Bronchial epithelial cell (primary cell): ENCODE measurements around the gene NEMP1. TPM values are rescaled to one million over a fixed set of nuclear protein-coding genes. Genes with fewer than 3 reads are reported as not detected.
A peak's percentile ranks its signal among the peaks of the same experiment; 100 is the strongest.

Source experiments
- DNase-seq: peaks from one replicate; pipeline ENCODE4 v3.0.0-alpha.2; 2010; ENCODE audit warnings: low read depth
- FAIRE-seq: peaks from 2 replicates; lab custom pipeline; 2011; peaks lifted over from hg19 to GRCh38; lab: Jason Lieb, UNC
- H3K27me3 ChIP-seq: 2 replicates; pipeline ENCODE4 v1.5.1; 2011; ENCODE audit warnings: low read length; ENCODE audit not compliant: control insufficient read depth, insufficient read depth
- H3K36me3 ChIP-seq: 2 replicates; pipeline ENCODE4 v1.5.1; 2011; ENCODE audit warnings: low read length; ENCODE audit not compliant: control insufficient read depth, insufficient read depth
- H3K4me3 ChIP-seq: 2 replicates; pipeline ENCODE4 v1.5.1; 2011; ENCODE audit warnings: mild to moderate bottlenecking, low read depth, low read length, control low read depth
- CTCF ChIP-seq: IDR thresholded peaks from 2 replicates; pipeline ENCODE4 v1.5.1; 2011; ENCODE audit warnings: mild to moderate bottlenecking, moderate library complexity, low read length, control low read depth, inconsistent platforms; ENCODE audit not compliant: insufficient read depth, severe bottlenecking
- total RNA-seq: library from RNA; depleted of rRNA; stranded (reverse); fragments of >200 nt; gene quantifications from 2 replicates; pipeline ENCODE4 v1.2.1, GENCODE V29; 2014

The NEMP1 gene
- total RNA-seq, 1 donor from 2014 or later = 4.2 TPM

GRCh38 chr12:57101892-57102695 is 23.5 kb upstream of the NEMP1 start:
- Histone ChIP-seq H3K36me3 (peaks cover 53% of the 10 kb centered on the region), H3K4me3 (no peak overlapping the region), H3K27me3 (no peaks in the 10 kb centered on the region)
- TF ChIP-seq CTCF = no peak
- FAIRE-seq (no peak), DNase-seq (peak; percentile 42)

- Histone ChIP-seq H3K27me3 (no peaks in the 10 kb centered on the region), H3K4me3 (no peak overlapping the region), H3K36me3 (peaks cover 41% of the 10 kb centered on the region)
- TF ChIP-seq CTCF = no peak
- DNase-seq = no peak
- FAIRE-seq = no peak
Measured at GRCh38 chr12:57099766-57100165, 21.2 kb upstream of the NEMP1 start.

- no peak for FAIRE-seq
- no peak for DNase-seq
- no peak overlapping the region for H3K4me3 ChIP-seq
- H3K36me3 ChIP-seq = peaks cover 39% of the 10 kb centered on the region
- no peaks in the 10 kb centered on the region for H3K27me3 ChIP-seq
- no peak for TF ChIP-seq CTCF
Measured at GRCh38 chr12:57099047-57099714, 20.6 kb upstream of the NEMP1 start.

- FAIRE-seq = no peak
- Histone ChIP-seq H3K4me3 (no peak overlapping the region), H3K36me3 (peaks cover 35% of the 10 kb centered on the region), H3K27me3 (no peaks in the 10 kb centered on the region)
- TF ChIP-seq CTCF = no peak
- no peak for DNase-seq
Measured at GRCh38 chr12:57098546-57098945, 20.0 kb upstream of the NEMP1 start.

- H3K36me3 ChIP-seq = peaks cover 38% of the 10 kb centered on the region
- no peaks in the 10 kb centered on the region for H3K27me3 ChIP-seq
- FAIRE-seq (no peak), DNase-seq (no peak)
- TF ChIP-seq CTCF = no peak
- no peak overlapping the region for H3K4me3 ChIP-seq
Measured at GRCh38 chr12:57097554-57097835, 18.9 kb upstream of the NEMP1 start.
